Measurements from ENCODE around the gene MLF1.

DNA sequence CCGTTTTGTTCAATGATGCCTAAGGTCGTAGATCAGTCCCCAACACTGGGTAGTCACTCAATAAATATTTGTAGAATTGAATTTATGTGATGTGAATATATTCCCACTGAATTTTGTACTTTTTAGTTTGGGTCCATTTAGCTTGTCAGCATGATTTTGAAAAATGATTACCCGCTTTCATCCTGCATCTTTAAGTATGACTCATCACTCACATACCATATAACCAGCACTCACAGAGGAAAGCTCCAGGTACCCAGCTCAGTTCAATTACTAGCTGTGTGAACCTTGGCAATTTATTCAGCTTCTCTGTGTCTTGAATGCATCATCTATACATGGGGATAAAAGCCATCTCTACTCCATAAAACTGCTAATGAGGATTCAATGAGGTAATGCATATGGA is 2.2 kb upstream of the MLF1 start:
- TF ChIP-seq, protein P1, sequence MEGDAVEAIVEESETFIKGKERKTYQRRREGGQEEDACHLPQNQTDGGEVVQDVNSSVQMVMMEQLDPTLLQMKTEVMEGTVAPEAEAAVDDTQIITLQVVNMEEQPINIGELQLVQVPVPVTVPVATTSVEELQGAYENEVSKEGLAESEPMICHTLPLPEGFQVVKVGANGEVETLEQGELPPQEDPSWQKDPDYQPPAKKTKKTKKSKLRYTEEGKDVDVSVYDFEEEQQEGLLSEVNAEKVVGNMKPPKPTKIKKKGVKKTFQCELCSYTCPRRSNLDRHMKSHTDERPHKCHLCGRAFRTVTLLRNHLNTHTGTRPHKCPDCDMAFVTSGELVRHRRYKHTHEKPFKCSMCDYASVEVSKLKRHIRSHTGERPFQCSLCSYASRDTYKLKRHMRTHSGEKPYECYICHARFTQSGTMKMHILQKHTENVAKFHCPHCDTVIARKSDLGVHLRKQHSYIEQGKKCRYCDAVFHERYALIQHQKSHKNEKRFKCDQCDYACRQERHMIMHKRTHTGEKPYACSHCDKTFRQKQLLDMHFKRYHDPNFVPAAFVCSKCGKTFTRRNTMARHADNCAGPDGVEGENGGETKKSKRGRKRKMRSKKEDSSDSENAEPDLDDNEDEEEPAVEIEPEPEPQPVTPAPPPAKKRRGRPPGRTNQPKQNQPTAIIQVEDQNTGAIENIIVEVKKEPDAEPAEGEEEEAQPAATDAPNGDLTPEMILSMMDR (IDR thresholded peaks at IDR 0.05): no peak
- TF ChIP-seq EZH2 (IDR thresholded peaks at IDR 0.05; ENCODE audit: borderline replicate concordance, insufficient read depth, low read depth, low read length, poor library complexity, severe bottlenecking): no peak

Measured in B cell (primary cell).